ENCODE data around the gene LDHAL6B.

Gene LDHAL6B

DNA sequence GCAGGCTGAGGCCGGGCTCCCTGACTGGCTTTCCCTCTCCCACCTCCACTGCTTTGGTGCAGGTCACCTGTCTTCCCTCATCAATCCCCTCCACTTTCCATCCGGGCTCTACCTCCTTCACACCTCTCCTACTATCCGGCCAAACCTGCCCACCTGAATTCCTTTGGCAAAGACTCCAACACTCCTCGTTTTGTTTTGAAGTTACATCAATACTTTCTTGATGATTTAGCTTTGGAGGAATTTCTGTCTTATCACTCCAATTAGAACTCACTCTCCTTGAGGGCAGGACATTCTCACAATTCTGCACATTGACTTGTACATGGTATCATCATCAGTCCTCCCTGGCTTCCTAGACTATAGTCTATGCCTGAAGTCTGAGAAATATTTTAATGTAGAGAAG is 20.4 kb downstream of the LDHAL6B start:
- TF ChIP-seq REST (IDR thresholded peaks at IDR 0.05; ENCODE audit: insufficient replicate concordance, low read depth) (no peak), POLR2AphosphoS5 (IDR thresholded peaks at IDR 0.05; ENCODE audit: low read depth) (no peak), GABPA (IDR thresholded peaks at IDR 0.05; ENCODE audit: low read depth) (no peak), SPI1 (IDR thresholded peaks at IDR 0.05; ENCODE audit: borderline replicate concordance, low read depth) (no peak)
- TF ChIP-seq, protein P1, sequence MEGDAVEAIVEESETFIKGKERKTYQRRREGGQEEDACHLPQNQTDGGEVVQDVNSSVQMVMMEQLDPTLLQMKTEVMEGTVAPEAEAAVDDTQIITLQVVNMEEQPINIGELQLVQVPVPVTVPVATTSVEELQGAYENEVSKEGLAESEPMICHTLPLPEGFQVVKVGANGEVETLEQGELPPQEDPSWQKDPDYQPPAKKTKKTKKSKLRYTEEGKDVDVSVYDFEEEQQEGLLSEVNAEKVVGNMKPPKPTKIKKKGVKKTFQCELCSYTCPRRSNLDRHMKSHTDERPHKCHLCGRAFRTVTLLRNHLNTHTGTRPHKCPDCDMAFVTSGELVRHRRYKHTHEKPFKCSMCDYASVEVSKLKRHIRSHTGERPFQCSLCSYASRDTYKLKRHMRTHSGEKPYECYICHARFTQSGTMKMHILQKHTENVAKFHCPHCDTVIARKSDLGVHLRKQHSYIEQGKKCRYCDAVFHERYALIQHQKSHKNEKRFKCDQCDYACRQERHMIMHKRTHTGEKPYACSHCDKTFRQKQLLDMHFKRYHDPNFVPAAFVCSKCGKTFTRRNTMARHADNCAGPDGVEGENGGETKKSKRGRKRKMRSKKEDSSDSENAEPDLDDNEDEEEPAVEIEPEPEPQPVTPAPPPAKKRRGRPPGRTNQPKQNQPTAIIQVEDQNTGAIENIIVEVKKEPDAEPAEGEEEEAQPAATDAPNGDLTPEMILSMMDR (IDR thresholded peaks at IDR 0.05; ENCODE audit: insufficient read depth, low read length) = no peak
- H3K27me3 ChIP-seq (ENCODE audit: insufficient read depth, poor library complexity, severe bottlenecking) = no peaks in the 10 kb centered on the region
- H3K27ac ChIP-seq (replicated peaks) = no peak overlapping the region
- no peak overlapping the region for H3K4me3 ChIP-seq (replicated peaks; ENCODE audit: insufficient read depth, low read length)
- no peak for DNase-seq (ENCODE audit: low read depth in 1 of 2, low spot score in 1 of 2)

DNA sequence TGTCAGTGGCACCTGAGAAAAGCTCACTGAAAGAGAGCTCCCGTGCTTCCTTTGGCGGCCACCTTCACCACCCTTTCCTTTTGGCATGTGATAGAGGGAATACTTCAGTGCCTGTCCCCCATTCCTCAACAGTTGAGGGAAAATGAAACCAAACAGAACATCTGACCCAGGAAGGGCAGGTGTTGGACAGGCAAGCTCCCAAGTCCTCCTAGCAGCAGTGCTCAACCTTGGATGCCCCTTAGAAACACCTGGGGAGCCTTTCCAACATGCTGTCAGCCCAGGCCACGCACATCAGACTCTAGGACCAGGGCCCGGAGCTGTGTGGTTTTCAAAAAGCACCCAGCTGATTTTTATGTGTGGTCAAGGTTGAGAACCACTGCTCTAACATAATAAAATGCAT is 22.4 kb downstream of the LDHAL6B start:
- H3K27ac ChIP-seq (replicated peaks) = no peak overlapping the region
- H3K27me3 ChIP-seq (ENCODE audit: insufficient read depth, poor library complexity, severe bottlenecking) = no peaks in the 10 kb centered on the region
- no peak overlapping the region for H3K4me3 ChIP-seq (replicated peaks; ENCODE audit: insufficient read depth, low read length)
- TF ChIP-seq POLR2AphosphoS5 (IDR thresholded peaks at IDR 0.05; ENCODE audit: low read depth) (no peak), SPI1 (IDR thresholded peaks at IDR 0.05; ENCODE audit: borderline replicate concordance, low read depth) (no peak), GABPA (IDR thresholded peaks at IDR 0.05; ENCODE audit: low read depth) (no peak), REST (IDR thresholded peaks at IDR 0.05; ENCODE audit: insufficient replicate concordance, low read depth) (no peak)
- TF ChIP-seq, protein P1 (IDR thresholded peaks at IDR 0.05; ENCODE audit: insufficient read depth, low read length) = no peak
- DNase-seq (ENCODE audit: low read depth in 1 of 2, low spot score in 1 of 2) = no peak

DNA sequence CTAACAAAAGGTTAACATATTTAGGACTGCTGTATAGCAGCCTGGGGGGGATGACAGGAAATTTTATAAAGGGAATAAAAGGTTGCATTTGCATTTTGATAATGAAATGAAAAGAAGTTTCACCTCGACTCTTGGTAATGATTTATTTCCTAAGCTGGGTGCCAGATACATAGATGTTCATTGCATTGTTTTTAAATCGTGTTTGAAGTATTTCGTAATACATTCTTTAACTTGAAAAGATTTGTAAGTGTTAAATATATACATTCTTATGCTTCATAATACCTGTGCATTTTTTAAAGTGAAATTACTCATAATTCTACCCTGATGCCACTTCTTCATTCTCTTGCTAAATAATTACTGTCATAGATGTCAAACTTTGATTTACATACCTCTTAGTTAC is 22.8 kb downstream of the LDHAL6B start:
- no peak overlapping the region for H3K4me3 ChIP-seq (replicated peaks; ENCODE audit: insufficient read depth, low read length)
- H3K27ac ChIP-seq (replicated peaks) = no peak overlapping the region
- no peaks in the 10 kb centered on the region for H3K27me3 ChIP-seq (ENCODE audit: insufficient read depth, poor library complexity, severe bottlenecking)
- TF ChIP-seq GABPA (IDR thresholded peaks at IDR 0.05; ENCODE audit: low read depth) (no peak), REST (IDR thresholded peaks at IDR 0.05; ENCODE audit: insufficient replicate concordance, low read depth) (no peak), SPI1 (IDR thresholded peaks at IDR 0.05; ENCODE audit: borderline replicate concordance, low read depth) (no peak), POLR2AphosphoS5 (IDR thresholded peaks at IDR 0.05; ENCODE audit: low read depth) (no peak)
- TF ChIP-seq, protein P1 (IDR thresholded peaks at IDR 0.05; ENCODE audit: insufficient read depth, low read length) = no peak
- no peak for DNase-seq (ENCODE audit: low read depth in 1 of 2, low spot score in 1 of 2)

All from HL-60 (cell line).